ENCODE results near the gene APIP.

APIP gene

GRCh38 chr11:34859496-34859895 lies 56.7 kb downstream of the APIP start:
- CTCF ChIA-PET = interaction anchor here (0.5 kb wide), 1 partner anchor 39 kb away, joined by 3 read pairs; no protein-coding TSS in a partner anchor
- no peak overlapping the region for H3K27ac ChIP-seq (ENCODE audit: extremely low read depth, low read depth, low read length)
- H3K4me3 ChIP-seq (ENCODE audit: low read depth, low read length) = no peak overlapping the region
- no peak for TF ChIP-seq SCRT1 (tag by site-specific recombination; IDR thresholded peaks at IDR 0.05; ENCODE audit: borderline replicate concordance)
- TF ChIP-seq ZNF138 (tag by site-specific recombination; IDR thresholded peaks at IDR 0.05; ENCODE audit: borderline replicate concordance) = no peak
- no peak for TF ChIP-seq ZNF266 (tag by site-specific recombination; IDR thresholded peaks at IDR 0.05; ENCODE audit: low read depth)
- no peak for TF ChIP-seq ZNF544 (tag by site-specific recombination; IDR thresholded peaks at IDR 0.05)
- no peak for TF ChIP-seq ZNF639 (tag by site-specific recombination; IDR thresholded peaks at IDR 0.05)
- TF ChIP-seq ZNF645 (tag by site-specific recombination; IDR thresholded peaks at IDR 0.05) = no peak
- TF ChIP-seq ZBTB11 (tag by site-specific recombination; conservative IDR thresholded peaks at IDR 0.05; ENCODE audit: low read depth) = no peak
- no peak for TF ChIP-seq ZNF48 (tag by site-specific recombination; IDR thresholded peaks at IDR 0.05)
- TF ChIP-seq ZBTB21 (tag by site-specific recombination; IDR thresholded peaks at IDR 0.05) = no peak
- no peak for TF ChIP-seq PRDM1 (tag by site-specific recombination; IDR thresholded peaks at IDR 0.05)
- TF ChIP-seq ZNF488 (tag by site-specific recombination; IDR thresholded peaks at IDR 0.05) = no peak
- no peak for TF ChIP-seq ZSCAN4 (tag by site-specific recombination; IDR thresholded peaks at IDR 0.05)
- TF ChIP-seq, protein P1, sequence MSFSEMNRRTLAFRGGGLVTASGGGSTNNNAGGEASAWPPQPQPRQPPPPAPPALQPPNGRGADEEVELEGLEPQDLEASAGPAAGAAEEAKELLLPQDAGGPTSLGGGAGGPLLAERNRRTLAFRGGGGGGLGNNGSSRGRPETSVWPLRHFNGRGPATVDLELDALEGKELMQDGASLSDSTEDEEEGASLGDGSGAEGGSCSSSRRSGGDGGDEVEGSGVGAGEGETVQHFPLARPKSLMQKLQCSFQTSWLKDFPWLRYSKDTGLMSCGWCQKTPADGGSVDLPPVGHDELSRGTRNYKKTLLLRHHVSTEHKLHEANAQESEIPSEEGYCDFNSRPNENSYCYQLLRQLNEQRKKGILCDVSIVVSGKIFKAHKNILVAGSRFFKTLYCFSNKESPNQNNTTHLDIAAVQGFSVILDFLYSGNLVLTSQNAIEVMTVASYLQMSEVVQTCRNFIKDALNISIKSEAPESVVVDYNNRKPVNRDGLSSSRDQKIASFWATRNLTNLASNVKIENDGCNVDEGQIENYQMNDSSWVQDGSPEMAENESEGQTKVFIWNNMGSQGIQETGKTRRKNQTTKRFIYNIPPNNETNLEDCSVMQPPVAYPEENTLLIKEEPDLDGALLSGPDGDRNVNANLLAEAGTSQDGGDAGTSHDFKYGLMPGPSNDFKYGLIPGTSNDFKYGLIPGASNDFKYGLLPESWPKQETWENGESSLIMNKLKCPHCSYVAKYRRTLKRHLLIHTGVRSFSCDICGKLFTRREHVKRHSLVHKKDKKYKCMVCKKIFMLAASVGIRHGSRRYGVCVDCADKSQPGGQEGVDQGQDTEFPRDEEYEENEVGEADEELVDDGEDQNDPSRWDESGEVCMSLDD (tag by site-specific recombination; IDR thresholded peaks at IDR 0.05) = no peak
- TF ChIP-seq ZNF596 (tag by site-specific recombination; IDR thresholded peaks at IDR 0.05) = no peak
- no peak for TF ChIP-seq ZNF843 (tag by site-specific recombination; IDR thresholded peaks at IDR 0.05)
- no peak for TF ChIP-seq ZBTB26 (tag by site-specific recombination; optimal IDR thresholded peaks at IDR 0.05)
- TF ChIP-seq PRDM6 (tag by site-specific recombination; IDR thresholded peaks at IDR 0.05) = no peak
- no peak for TF ChIP-seq ZNF530 (tag by site-specific recombination; IDR thresholded peaks at IDR 0.05; ENCODE audit: low read depth)
- no peak for TF ChIP-seq ZNF629 (tag by site-specific recombination; IDR thresholded peaks at IDR 0.05)
- TF ChIP-seq ZNF785 (tag by site-specific recombination; IDR thresholded peaks at IDR 0.05) = no peak
- no peaks in the 10 kb centered on the region for H3K4me1 ChIP-seq (ENCODE audit: control insufficient read depth, insufficient read depth, low read length)
- POLR2A ChIA-PET = no interaction called here
- no peaks in the 10 kb centered on the region for H3K9me3 ChIP-seq (ENCODE audit: control insufficient read depth, insufficient read depth, low read depth, low read length)
- no peaks in the 10 kb centered on the region for H3K36me3 ChIP-seq (ENCODE audit: control insufficient read depth in 2 of 2, insufficient read depth in 1 of 2, low read length in 2 of 2)
